NCI-H1105 treated with DMSO at 0.1 percent for 48 hours (cell line): Measurements from ENCODE around the gene NEAT1.

Experiments used
- DNase-seq: peaks from one replicate; lab custom pipeline; 2025; lab: John Stamatoyannopoulos, UW

Gene NEAT1

DNA sequence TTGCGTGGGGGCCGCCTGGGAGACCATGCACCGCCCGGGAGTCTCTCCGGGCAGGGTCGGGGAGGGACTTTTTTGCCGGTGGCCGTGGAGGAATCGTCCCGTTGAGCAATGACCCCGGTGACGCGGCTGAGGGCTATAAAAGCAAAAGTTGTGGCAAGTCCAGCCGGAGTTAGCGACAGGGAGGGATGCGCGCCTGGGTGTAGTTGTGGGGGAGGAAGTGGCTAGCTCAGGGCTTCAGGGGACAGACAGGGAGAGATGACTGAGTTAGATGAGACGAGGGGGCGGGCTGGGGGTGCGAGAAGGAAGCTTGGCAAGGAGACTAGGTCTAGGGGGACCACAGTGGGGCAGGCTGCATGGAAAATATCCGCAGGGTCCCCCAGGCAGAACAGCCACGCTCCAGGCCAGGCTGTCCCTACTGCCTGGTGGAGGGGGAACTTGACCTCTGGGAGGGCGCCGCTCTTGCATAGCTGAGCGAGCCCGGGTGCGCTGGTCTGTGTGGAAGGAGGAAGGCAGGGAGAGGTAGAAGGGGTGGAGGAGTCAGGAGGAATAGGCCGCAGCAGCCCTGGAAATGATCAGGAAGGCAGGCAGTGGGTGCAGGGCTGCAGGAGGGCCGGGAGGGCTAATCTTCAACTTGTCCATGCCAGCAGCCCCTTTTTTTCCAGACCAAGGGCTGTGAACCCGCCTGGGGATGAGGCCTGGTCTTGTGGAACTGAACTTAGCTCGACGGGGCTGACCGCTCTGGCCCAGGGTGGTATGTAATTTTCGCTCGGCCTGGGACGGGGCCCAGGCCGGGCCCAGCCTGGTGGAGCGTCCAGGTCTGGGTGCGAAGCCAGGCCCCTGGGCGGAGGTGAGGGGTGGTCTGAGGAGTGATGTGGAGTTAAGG, at the start of gene NEAT1:
TSS of gene NEAT1 (plus strand) at position 166 of the 883 bp plus-strand sequence.
- DNase-seq = no peak

DNA sequence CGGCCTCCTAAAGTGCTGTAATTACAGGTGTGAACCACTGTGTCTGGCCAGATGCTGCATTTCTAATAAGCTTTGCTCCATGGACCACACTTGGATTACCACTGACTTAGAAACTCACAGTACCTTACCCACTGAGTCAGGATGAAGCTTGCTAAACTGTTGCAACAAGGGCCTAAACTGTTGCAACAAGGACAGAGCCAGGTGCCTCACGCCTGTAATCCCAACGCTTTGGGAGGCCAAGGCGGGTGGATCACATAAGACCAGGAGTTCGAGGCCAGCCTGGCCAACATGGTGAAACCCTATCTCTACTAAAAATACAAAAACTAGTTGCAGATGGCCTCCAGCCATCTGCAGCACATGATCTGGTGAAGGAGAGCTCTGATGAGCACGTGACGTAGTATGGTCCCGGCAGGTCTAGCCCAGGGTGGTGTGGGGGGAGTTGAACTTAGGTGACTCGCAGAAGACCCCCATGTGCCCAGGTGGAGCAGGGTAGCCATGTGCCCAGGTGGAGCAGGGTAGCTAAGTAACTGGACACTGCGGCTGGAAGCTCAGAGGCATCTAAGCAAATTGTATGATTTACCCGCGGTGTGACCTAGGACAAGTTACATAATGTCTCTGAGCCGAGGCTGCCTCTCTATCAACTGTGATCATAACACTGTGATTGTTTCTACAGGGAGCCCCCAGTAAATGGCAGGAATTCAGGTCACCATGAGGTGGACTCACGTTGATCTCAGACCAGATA, 48.6 kb upstream of the NEAT1 start:
- DNase-seq = no peak

DNA sequence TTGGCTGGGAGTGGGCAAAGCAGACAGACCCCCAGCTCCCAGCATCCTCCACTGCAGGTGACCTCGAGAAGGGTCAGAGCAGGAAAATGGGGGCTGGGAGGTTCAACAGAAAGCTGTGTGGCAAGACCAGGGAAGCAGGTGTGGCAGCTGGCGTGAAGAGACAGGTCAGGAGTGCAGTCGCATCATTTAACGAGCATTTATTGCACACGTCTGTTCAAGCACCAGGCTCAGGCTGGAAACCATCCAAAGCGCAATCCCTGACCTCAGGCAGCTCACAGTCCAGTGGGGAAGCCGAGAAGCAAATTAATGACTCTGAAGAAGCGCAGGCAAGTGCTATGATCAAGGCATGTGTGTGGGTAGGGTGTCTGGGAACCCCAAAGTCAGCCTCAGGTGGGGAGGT, 47.6 kb upstream of the NEAT1 start:
- DNase-seq = no peak

DNA sequence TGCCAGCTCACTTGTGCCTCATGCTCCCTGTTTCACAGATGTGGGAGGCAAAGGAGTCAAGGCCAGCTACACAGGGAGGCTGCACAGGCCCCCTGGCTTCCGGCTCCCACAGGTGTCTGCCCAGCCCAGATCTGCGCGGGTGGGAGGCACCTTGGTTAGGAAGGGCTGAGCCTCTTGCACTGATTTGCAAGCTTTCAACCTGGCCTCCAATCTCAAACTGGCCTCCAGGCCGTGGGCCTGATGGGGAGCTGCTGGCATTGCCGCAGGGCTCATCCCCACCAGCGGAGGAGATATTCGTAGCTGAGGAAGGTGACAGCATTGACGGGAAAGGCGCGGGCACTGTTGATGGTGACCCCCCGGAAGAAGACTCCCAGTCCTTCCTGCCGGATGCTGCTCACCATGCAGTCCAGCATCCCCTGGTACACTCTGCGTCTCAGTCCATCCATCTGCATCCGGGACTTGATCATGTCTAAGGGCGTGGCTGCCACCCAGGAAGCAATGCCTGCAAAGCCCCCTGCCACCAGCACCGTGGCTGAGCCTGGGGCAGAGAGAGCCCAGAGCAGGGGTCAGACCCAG, 46.4 kb upstream of the NEAT1 start:
- DNase-seq = no peak

DNA sequence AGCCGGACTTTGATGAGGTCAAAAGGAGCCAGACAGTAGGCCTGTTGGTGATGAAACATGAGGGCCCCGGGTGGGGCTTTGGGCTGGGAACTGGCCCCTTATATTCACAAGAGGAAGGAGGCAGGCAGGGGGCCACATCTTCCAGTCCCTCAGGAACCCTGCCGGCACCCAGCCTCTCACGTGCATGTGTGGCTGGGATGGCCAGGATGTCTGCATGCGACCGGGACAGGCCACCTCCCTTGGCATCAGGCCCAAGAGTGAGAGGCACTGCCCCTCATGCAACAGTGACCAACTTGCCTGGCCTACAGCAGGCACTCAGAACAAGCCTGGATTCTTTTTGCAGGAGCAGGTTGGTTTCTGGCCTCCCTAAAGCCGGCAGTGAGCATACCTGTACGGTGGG, 45.6 kb upstream of the NEAT1 start:
- no peak for DNase-seq

DNA sequence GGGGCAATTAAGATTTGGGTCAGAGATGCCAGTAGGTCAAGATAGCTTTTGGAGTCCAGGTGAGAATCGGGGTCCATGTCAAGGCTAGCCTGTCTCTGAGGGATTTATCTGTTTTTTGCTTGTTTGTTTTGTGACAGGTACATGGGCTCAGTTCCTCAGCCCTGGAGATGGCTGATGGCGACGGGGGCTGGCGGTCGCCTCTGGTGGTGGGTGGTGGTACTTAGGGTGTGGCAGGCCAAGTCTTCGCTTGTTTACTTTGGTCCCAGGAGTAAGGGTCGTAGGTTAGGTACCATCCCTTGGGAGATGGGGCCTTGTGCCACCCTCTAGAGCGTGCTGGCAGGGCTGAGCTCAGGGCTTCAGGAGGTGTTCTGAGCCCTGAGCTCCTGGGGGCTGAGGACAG, 44.8 kb upstream of the NEAT1 start:
- DNase-seq = no peak

DNA sequence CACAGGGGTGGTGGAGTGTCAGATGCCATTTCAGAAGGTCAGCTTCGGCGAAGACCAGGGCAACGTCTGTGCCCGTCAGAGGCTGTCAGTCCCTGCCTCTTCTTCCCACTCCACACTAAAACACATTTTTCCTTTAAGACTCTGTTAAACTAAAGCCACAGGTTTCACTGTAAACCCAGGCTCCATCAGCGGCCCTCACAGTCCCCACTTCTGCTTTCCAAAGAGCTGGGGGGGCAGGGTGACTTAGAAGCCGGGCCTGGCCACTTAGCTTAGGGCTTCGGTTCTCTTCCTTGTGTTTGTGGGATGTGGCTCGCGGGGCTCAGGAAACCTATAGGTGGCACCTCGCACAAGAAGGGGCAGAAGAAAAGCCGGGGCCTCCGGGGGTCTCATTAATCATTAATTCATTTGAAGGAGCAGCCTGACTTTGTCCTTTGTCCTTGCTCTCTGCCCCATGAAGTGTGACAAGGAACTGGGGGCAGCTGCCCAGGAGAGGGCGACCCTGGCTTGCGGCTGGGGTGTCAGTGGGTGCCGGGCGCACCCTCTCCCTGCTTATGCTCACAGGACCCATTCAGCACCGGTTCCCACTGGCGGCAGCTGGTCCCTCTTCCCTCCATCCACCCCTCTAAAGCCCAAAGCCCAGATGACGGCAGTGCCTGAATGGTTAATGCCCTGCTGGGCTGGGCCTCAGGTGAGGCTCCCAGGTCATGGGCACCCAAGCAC, 44.2 kb upstream of the NEAT1 start:
- DNase-seq = no peak

DNA sequence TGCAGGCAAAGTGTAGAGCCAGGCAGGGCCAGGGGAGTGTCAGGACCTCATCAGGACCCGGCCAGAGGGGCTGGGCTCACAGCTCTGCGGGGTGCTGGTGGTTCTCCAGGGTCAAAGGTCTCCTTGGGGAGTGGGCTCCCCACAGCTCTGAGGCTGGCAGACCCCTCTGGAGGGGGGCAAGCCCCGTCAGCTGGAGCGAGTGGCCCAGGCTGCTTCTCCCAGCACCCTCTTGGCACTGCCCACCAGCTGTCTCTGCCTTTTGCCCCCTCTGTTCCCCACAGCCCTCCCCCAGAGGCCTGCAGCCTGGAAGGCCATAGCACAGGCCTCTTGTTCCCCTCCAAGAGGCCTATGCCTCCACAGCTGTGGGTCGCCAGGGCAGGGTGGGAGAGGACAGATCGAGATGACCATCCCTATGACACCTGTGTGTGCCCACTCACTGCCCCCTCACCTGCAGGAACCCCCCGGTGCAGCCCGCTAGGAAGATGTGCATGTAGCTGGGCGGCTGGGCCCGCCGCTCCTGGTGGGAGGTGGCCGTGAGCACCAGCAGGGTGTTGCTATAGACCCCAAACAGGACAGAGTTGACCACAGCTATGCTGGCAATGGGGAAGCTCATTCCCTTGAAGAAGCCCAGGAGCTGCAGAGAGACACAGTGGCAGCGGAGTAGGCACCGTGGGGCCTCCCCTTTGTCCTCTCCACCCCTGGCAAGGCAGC, 43.5 kb upstream of the NEAT1 start:
- DNase-seq = no peak

DNA sequence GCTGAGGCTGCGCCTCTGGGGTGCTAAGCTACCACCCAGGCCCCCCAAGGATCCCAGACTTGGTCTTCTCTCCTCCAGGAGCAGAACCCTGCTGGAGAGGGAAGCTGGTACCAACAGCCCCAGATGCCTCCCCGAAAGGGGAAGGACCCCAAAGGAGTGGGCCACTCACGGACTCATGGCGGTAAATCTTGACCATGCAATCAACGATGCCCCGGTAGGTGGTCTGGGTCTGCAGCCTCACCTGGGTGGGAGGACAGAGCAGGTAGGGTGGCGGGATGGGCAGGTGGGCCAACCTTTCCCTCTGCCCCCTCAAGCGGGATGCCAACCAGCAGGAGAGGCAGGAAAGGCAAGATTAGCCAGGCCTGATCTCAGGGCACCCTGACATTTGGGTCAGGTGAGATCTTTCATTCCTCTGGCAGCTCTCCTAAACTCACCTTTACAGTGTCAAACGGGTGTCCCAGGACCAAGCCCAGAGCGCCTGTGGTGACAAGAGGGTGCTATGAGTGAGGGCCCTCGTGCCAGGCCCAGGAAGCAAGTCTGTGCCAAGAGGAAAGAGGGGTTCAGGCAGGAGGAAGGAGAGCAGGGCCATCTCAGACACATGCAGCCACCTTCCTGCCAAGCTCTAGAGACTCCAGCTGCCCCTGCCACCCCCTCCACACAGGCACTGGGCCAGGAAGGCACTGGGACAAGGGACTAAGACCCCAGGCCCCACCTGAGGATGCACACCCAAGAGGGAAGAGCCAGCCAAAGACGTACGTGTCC, 42.7 kb upstream of the NEAT1 start:
- DNase-seq = no peak

DNA sequence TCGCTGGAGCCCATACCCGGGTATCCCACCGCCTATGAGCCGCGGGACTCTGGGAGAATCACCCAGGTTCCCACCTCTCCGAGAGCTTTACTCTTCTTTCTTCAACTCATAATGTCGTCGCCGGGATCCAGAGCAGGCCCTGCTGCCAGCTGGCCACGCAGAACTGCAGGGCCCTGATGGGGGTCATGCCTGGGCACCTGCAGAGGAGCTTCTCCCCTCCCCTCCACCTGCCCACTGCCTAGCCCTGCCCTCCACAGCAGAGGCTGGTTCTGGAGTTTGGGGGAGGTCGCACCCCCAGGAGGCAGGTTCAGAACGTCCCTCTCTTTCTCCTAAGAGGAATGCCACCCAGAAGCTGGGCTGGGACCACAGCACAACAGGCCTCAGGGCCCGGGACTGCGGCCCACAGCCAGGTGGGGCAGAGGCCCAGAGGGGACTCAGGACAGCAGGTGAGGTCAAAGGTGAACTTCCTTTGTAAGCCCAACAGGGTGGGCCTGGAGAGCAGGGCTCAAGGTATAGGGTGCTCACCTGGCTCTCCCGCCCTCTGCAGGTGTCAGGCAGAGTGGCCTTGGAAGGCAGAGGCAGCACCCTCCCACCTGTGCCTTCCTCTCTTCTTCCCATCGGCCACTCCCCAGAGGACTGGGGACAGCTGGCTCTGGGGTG, 42.0 kb upstream of the NEAT1 start:
- no peak for DNase-seq

DNA sequence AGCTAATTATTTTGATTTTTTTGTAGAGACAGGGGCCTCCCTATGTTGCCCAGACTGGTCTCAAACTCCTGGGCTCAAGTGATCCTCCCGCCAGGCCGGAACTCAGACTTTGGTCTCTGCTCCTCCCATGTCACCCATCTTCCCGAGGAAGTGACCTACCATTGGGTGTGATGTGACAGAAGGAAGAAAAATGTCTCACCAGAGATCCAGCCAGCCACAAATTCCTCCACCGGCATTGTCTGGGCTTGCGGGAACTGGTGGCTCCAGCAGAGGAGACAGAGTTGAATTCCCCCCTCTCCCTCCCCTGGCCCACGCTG, 40.9 kb upstream of the NEAT1 start:
- DNase-seq = no peak

DNA sequence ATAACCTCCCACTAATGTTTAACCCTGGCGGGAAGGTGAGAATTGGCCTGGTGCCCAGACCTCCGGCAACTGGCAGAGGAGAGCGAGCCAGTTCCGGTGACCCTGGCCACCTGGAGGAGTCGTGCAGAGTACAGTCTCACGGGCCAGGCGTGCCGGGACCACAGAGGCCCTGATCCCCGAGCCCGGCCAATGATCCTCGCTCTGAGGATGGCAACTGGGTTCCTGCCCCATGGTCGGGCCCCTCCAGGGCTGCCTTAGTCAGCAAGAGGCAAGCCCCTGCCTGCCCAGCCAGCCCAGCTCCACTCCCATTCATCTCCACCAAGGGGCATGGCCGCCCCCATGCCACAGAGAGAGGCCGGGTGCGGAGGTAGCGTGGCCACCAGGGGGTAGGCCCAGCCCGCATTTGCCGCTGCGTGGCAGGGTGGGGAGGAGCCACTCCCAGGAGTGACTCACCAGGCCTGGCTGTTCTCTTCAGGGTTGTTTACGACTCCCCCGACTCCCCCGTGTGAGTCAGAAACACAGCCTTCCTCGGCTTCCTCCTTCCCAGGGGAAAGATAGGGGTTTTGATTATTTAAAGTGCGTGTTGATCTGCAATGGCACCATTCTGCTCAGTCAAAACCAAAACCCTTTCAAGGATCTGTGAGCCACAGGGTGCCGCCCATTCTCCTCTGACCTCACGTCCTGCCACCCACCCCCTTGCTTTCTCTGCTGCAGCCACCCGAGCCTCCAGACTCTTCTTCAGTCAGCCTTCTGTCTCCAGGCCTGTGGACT, 40.4 kb upstream of the NEAT1 start, which contains the start of gene SLC25A45:
TSS of gene SLC25A45 (minus strand) at position 614 of the 771 bp plus-strand sequence. CDS start 695 bp downstream, outside the sequence.
- peak; percentile 97 for DNase-seq

DNA sequence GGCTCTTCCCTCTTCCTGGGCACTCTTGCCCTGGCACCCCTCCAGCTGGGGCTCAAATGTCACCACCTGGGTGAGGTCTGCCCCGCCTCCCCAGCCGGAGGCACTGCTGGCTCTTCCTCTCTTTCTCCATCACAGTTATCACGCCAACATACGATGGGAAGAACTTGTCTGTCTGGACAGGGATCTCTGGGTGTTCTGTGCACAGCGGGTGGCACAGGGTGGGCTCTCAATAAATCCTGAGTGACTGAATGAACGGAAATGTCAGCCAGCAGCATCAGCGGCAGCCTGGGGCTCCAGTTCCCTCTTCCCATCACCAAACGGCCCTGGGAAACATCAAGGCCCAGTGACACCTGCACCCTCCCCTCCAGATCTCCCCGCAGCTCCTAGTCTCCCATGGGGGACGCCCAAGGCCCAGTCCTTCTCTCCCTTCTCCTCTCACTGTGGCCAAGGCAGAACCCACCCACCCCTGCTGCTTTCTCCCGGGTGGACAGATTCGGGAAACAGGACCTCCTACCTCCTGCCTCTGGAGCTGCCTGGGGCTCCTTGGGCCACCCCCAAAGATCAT, 39.7 kb upstream of the NEAT1 start:
- DNase-seq = no peak

DNA sequence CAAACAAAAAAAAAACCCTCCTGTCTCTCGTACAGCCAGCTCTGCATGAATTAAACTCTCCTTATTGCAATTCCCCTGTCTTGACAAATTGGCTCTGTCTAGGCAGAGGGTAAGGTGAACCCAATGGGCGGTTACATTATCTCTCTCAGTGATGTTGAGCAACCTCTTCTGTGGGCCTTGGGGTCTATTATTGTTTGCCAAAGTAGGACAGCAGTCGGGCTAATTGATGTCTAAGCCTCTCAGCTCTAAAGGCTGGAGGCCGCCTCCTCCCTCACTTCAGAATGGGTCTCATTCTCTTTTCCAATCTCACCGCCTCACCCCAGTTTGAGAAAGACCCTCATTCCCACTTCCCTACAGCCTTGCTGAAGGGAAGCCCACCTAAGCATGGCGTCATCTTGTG, 38.8 kb upstream of the NEAT1 start:
- no peak for DNase-seq

DNA sequence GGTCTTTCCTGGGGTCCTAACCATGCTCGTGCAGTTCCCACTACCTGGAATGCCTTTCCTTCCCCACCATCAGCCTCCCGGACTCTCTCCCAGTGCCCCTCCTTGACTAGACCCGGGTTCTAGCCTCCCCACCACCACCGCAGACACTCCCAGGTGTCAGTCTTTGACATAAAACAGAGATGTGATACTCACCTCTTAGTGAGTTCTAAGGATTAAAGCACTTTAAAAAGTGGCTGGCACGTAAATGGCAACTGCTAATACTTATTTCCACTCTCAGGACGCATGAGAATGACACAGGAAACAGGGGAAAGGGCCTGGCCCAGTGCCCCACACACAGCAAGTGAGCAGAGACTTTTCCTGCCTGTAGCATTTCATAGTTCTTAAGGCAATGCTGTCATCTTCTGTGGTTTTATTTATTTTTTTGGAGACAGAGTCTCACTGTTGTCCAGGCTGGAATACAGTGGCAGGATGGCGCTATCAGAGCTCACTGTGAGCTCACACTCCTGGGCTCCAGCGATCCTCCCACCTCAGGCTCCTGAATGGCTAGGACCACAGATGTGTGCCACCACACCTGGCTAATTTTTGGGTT, 38.2 kb upstream of the NEAT1 start:
- no peak for DNase-seq

DNA sequence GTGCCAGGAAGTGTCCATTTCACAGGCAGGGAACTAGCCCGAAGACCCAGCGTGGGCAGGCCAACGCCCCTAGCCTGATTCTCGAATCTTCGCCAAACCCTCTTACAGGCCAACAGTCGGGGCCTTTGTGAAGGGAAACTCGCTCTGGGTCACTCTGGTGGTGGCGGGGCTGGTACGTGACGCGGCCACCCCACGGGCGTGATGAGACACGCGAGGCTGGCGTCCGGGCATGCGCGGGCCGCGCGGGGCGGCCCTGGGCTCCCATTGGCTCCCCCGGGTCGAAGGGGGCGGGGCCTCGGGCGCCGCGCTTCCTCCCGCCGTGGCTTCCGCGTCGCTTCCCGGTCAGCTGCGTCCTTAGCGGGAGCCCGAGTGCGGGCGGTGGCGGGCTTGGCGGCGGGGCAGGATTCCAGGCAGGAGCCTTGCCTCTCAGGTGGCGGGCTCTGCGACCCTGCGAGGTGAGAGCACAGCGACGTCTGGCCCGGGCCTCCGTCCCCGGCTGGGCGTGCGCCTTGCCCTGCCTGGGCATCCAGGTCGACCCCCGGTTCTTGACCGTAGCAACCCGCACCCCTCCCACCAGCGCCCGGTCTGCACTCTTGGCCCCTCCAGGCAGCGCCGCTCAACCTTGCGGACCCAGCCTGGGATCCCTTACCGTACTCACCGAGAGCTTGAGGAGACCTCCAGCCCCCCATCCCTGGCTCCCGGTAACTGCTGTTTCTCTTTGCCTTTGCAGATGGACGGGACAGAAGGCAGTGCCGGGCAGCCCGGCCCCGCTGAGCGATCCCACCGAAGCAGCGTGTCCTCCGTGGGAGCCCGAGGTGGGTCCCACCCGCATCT, 36.1 kb upstream of the NEAT1 start, which contains the start of gene FRMD8:
TSS of gene FRMD8 (plus strand) at position 331 of the 834 bp plus-strand sequence. CDS start at position 731, 400 bp downstream.
- DNase-seq = peak; percentile 72

DNA sequence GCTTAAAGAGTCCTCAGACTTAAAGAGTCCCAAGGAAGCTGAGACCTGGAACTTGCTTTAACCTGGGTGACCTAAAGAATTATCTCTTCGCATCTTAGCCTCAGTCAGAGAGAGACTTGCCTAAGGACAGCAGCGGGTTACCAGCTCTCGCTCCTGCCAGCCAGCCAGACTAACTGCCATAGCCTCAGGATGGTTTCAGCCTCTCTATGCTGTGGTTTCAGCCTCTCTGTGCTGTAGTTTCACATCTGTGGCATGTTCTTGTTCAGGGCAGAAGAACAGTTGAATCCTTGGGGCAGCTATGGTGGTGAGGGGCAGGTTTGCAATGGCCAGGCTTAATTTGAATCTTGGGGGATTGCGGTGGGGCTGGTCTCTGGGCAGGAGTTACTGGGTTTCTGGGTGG, 33.9 kb upstream of the NEAT1 start:
- DNase-seq = no peak
